Natural killer cell treated with Interleukin-12 subunit alpha and Interleukin-12 subunit beta and Interleukin-15 and Interleukin-18, amount 100 ng/mL, for 72 hours (primary cell): ENCODE results near the gene ZDHHC3. TPM values are rescaled to one million over a fixed set of nuclear protein-coding genes. Genes with fewer than 3 reads are reported as not detected.

Experiments
- ATAC-seq, 2 donors: fragments of 150-1000 bp; cut with Tn5 transposase in 1 of 2; sonication (Bioruptor Pico), chemical (Tn5 transposase) in 1 of 2; 2 replicates each; pipeline ENCODE4 v1.10.0; 2021
- DNase-seq: peaks from one replicate; pipeline ENCODE4 v3.0.0; 2022; ENCODE audit warnings: low spot score
- H3K27ac Mint-ChIP-seq, 2 donors: 1 replicate in 1 of 2; 2 replicates in 1 of 2; pipeline ENCODE4 v1.8.0; 2022; ENCODE audit warnings: mixed read lengths in 2 of 2, mild to moderate bottlenecking in 1 of 2, moderate library complexity in 1 of 2
- H3K27me3 Mint-ChIP-seq, 2 donors: 1 replicate in 1 of 2; 2 replicates in 1 of 2; pipeline ENCODE4 v1.8.0; 2022; ENCODE audit warnings: mixed read lengths in 2 of 2
- H3K36me3 Mint-ChIP-seq: one replicate; pipeline ENCODE4 v1.8.0; 2022; ENCODE audit warnings: mixed read lengths
- H3K4me1 Mint-ChIP-seq, 2 donors: 1 replicate in 1 of 2; 2 replicates in 1 of 2; pipeline ENCODE4 v1.8.0; 2022; ENCODE audit warnings: low read depth in 2 of 2, mixed read lengths in 2 of 2, mild to moderate bottlenecking in 1 of 2
- H3K4me3 Mint-ChIP-seq: one replicate; pipeline ENCODE4 v1.8.0; 2022; ENCODE audit warnings: mixed read lengths
- H3K9me3 Mint-ChIP-seq: 2 replicates; pipeline ENCODE4 v1.8.0; 2022; ENCODE audit warnings: mixed read lengths
- total RNA-seq, 2 donors: library from RNA; stranded (reverse); gene quantifications; one replicate each; pipeline ENCODE4 v1.2.3, GENCODE V29; 2022

The ZDHHC3 gene
- total RNA-seq, 2 donors from 2014 or later = 63.8 to 122 TPM

DNA sequence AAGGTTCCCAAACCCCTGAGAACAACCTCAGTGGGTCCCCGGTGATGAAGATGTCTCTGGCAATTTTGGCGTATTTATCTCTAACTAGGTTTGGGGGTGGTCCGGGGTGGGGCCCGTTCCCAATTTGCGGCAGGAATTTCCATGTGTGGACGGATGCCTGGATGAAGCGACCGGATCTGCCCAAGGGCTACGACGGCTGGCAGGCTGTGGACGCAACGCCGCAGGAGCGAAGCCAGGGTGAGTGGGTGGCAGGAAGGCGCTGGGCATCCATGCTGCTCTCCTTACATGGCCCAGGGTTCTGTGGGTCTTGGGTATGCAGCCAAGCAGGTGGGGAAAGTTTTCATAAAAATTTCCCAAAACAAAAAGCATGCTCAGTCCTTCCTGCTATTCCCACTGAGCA, 72.2 kb downstream of the ZDHHC3 start:
- H3K4me1 Mint-ChIP-seq = peaks cover 0 to 11% of the 10 kb centered on the region in 2 donors
- no peaks in the 10 kb centered on the region for H3K9me3 Mint-ChIP-seq
- no peak overlapping the region for H3K27ac Mint-ChIP-seq
- ATAC-seq (no peak), DNase-seq (no peak)
- no peaks in the 10 kb centered on the region for H3K36me3 Mint-ChIP-seq
- peaks cover 21 to 34% of the 10 kb centered on the region in 2 donors for H3K27me3 Mint-ChIP-seq
- no peak overlapping the region for H3K4me3 Mint-ChIP-seq

DNA sequence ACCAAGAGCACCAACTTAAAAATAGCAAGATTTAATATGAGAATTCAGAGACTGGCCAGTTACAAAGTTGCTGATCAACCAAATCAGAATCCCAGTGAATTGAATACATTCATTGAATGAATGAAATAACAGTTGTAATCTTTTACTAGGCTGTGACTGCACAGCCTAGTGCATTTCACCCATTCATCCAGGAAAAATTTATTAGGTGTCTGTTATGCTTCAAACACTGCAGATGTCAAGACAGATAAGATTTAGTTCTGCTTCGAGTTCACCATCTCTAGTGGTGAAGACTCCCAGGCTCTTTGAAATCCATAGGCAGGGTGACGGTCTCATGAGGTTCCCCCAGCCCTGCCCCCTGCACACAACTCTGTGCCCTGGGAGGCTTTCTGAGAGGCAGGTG, 72.7 kb downstream of the ZDHHC3 start:
- no peak for DNase-seq
- Mint-ChIP-seq H3K4me3 (no peak overlapping the region), H3K27me3 (peaks cover 21 to 32% of the 10 kb centered on the region in 2 donors), H3K36me3 (no peaks in the 10 kb centered on the region), H3K4me1 (peaks cover 0 to 11% of the 10 kb centered on the region in 2 donors), H3K9me3 (no peaks in the 10 kb centered on the region), H3K27ac (no peak overlapping the region)
- no peak for ATAC-seq

DNA sequence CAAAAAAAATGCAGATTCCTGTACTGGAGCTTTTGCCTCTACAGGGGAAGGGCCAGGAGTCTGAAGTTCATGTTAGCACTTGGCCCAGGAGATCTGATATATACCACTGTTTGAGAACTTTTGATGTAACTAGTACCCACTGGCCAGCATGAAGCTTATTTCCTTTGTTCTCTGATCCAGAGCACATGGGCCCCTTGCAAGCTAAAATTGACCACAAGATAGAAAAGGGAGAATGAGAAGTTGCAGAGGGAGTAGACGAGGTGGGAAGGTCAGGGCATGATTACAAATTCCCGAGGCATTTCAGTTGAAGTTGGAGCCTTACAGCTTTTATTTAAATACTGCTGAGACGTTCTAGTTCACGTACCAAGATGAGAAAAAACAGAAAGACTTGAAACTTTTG, 73.3 kb downstream of the ZDHHC3 start:
- peaks cover 0 to 11% of the 10 kb centered on the region in 2 donors for H3K4me1 Mint-ChIP-seq
- no peak overlapping the region for H3K4me3 Mint-ChIP-seq
- no peak overlapping the region for H3K27ac Mint-ChIP-seq
- peaks cover 16 to 29% of the 10 kb centered on the region in 2 donors for H3K27me3 Mint-ChIP-seq
- no peaks in the 10 kb centered on the region for H3K36me3 Mint-ChIP-seq
- DNase-seq (no peak), ATAC-seq (no peak)
- H3K9me3 Mint-ChIP-seq = no peaks in the 10 kb centered on the region

DNA sequence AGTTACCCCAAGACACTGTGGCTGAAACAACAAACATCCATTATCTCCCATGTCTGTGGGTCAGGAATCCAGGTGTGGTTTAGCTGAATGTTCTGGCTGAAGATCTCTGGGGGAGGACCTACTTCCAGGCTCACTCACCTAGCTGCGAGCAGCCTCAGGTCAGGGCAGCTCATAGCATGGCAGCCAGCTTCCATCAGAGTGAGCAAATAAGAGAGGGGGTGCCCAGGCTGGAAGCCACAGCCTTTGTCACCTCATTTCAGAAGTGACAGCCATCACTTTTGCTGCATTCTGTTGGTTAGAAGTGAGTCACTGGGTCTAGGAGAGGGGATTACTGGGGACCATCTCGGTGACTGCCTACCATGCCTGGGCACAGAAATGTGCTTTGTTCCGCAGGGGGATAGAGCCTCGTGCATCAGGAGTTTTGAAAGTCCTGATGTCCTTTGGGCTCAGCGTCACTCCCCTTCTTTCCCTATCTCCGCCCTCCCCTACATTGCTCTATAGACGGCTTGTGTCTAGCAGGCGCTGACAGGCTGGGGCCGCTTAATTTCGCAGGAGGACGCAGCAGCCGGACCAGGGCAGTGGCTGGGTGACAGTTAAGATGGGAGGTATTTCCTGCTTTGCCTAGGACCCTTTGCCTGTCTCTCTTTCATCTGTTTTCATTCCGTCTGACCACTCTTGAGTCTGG, 76.1 kb downstream of the ZDHHC3 start:
- ATAC-seq = peak in 1 of 2 donors; percentile 54
- Mint-ChIP-seq H3K27ac (no peak overlapping the region), H3K9me3 (no peaks in the 10 kb centered on the region), H3K36me3 (no peaks in the 10 kb centered on the region), H3K4me3 (no peak overlapping the region), H3K4me1 (peaks cover 0 to 11% of the 10 kb centered on the region in 2 donors), H3K27me3 (peaks cover 11 to 19% of the 10 kb centered on the region in 2 donors)
- no peak for DNase-seq

DNA sequence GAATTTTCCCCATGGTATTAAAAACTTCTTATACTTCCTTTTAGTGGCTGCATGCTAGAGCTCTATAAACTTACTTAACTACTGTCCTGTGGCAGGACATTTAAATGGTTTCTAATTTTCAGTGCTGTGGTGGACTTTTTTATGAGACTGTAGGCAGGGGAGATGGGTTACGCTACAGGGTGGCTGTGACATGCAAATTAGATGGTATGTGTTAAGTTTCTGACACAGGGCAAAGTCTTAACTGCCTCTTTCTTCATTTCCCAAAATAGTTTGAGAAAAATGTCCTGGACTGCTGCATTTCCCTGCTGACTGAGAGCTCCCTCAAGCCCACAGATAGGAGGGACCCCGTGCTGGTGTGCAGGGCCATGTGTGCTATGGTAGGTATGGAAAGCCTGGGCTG, 79.5 kb downstream of the ZDHHC3 start:
- peaks cover 9 to 11% of the 10 kb centered on the region in 2 donors for H3K27me3 Mint-ChIP-seq
- no peak overlapping the region for H3K27ac Mint-ChIP-seq
- no peak for ATAC-seq
- DNase-seq = no peak
- peaks cover 0 to 11% of the 10 kb centered on the region in 2 donors for H3K4me1 Mint-ChIP-seq
- H3K4me3 Mint-ChIP-seq = no peak overlapping the region
- H3K9me3 Mint-ChIP-seq = no peaks in the 10 kb centered on the region
- H3K36me3 Mint-ChIP-seq = no peaks in the 10 kb centered on the region

DNA sequence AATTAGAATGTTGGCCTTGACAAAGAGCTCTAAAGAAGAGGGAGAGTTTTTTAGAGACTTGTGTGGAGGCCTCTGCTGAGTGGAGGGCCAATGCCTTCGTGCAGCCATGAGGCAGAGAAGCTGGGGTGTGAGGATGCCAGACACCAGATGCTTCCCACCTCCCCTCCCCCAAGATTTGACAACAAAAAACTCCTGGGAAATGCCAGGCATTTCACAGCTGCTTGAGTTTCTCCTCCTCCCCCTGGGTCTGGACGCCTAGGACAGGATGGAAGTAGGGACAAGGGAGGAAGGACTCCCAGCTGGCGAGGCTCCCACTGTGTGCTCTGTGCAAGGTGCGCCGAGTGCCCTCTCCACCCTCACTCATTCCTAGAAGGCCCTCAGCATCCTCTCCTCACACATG, 81.5 kb downstream of the ZDHHC3 start:
- Mint-ChIP-seq H3K27ac (no peak overlapping the region), H3K9me3 (no peaks in the 10 kb centered on the region), H3K36me3 (no peaks in the 10 kb centered on the region), H3K4me1 (no peaks in the 10 kb centered on the region), H3K27me3 (peaks cover 0 to under 1% of the 10 kb centered on the region in 2 donors), H3K4me3 (no peak overlapping the region)
- DNase-seq = no peak
- ATAC-seq = no peak

DNA sequence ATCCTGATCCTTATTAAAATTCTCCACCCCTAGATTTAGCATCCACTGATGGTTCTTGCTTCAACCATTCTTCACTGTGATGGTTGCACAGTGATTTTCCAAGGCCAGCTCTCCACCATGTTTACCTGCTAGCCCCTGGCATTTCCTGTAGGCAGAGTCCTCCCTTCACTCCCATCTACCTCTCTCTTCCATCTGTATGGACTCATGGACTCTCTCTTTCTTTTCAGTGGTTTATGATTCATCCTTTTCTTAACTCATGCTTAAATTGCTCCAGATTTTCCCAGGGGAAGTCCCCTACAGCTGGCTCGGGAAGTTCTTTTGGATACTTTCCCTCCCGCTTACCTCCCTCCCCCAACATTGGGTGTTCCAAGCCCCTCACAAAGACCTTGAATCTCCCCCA, 82.9 kb downstream of the ZDHHC3 start:
- DNase-seq = no peak
- Mint-ChIP-seq H3K27me3 (no peaks in the 10 kb centered on the region), H3K4me3 (no peak overlapping the region), H3K9me3 (no peaks in the 10 kb centered on the region), H3K36me3 (no peaks in the 10 kb centered on the region), H3K27ac (no peak overlapping the region), H3K4me1 (no peaks in the 10 kb centered on the region)
- ATAC-seq = no peak

DNA sequence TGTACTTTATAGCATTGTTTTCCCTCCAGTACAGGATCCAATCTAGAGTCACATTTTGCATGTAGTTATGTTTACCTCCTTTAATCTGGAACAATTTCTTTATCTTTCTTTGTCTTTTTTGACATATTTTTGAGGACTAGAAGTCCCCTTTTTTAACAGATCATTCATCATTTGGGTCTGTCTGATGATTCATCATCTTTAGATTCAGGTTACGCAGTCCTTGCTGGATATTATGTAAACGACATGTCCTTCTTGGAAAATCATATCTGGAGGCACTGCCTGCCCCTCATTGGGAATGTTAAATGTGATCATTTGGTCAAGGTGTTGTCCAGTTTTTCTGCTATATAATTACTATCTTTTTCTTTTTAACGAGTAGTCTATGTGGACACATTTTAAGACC, 83.3 kb downstream of the ZDHHC3 start:
- Mint-ChIP-seq H3K4me1 (no peaks in the 10 kb centered on the region), H3K36me3 (no peaks in the 10 kb centered on the region), H3K4me3 (no peak overlapping the region), H3K27ac (no peak overlapping the region), H3K27me3 (no peaks in the 10 kb centered on the region), H3K9me3 (no peaks in the 10 kb centered on the region)
- DNase-seq (no peak), ATAC-seq (no peak)

DNA sequence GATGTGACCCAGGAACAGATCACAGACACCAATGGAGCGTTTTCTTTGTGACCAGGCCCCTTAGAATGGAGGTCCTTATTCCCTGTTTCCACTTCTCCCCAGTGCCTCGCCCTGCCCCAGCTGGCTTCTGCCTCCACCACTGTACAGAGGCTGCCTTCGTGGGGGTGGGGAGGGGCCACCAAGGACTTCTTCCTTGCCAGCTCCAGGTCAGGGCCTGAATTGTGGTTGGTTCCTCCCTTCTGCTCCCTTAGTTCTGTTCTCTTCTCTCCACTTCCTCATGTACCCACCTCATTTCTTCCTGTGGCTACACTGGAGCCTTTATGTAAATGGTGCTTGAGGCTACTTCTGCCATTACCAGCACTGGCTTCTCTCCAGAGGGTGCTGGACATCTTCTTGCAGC, 85.1 kb downstream of the ZDHHC3 start:
- no peak overlapping the region for H3K4me3 Mint-ChIP-seq
- H3K27me3 Mint-ChIP-seq = peaks cover 0 to 8% of the 10 kb centered on the region in 2 donors
- ATAC-seq (no peak), DNase-seq (no peak)
- H3K27ac Mint-ChIP-seq = no peak overlapping the region
- H3K36me3 Mint-ChIP-seq = no peaks in the 10 kb centered on the region
- no peaks in the 10 kb centered on the region for H3K9me3 Mint-ChIP-seq
- H3K4me1 Mint-ChIP-seq = no peaks in the 10 kb centered on the region

DNA sequence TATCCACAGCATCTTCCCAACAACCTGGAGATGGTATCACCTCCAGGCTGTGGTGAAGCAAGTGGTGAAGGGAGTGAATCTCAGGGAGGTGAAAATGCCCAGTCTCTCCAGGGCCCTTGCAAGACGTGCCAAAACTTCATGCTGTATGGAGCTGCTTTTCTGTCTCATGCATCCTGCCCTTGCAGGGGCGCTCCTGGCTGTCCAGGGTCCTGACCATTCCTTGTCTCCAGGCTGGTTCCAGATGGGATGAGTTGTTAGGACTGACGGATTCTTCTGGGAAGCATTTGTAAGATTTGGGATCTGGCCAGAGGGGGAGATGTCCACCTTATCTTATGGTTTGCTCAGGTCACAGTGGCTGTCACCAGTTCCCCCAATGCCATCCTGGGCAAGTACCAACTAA, 85.7 kb downstream of the ZDHHC3 start:
- DNase-seq (no peak), ATAC-seq (no peak)
- H3K4me3 Mint-ChIP-seq = no peak overlapping the region
- no peak overlapping the region for H3K27ac Mint-ChIP-seq
- H3K9me3 Mint-ChIP-seq = no peaks in the 10 kb centered on the region
- no peaks in the 10 kb centered on the region for H3K36me3 Mint-ChIP-seq
- H3K27me3 Mint-ChIP-seq = peaks cover 0 to 8% of the 10 kb centered on the region in 2 donors
- no peaks in the 10 kb centered on the region for H3K4me1 Mint-ChIP-seq

DNA sequence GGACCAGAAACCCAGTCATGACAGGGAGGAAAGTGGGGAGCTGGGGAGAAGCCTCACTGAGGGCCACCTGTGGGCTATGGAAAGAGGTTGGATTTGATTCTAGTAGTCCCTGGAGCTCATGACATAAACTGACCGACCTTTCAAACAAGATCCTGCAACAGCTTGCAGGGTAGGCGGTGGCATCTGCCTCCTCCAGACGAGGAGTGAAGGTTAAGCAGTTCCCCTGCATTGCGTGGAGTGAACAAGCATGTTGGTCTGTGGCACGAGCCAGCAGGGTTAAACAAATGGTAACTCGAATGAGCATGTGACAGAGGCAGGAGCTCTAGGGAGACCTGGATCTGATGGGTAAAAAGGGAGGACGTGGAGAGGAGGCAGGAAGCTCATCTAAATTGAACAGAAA, 88.9 kb downstream of the ZDHHC3 start:
- Mint-ChIP-seq H3K27ac (no peak overlapping the region), H3K4me1 (no peaks in the 10 kb centered on the region), H3K9me3 (no peaks in the 10 kb centered on the region), H3K36me3 (no peaks in the 10 kb centered on the region), H3K27me3 (peaks cover 6 to 15% of the 10 kb centered on the region in 2 donors), H3K4me3 (no peak overlapping the region)
- DNase-seq (no peak), ATAC-seq (no peak)

DNA sequence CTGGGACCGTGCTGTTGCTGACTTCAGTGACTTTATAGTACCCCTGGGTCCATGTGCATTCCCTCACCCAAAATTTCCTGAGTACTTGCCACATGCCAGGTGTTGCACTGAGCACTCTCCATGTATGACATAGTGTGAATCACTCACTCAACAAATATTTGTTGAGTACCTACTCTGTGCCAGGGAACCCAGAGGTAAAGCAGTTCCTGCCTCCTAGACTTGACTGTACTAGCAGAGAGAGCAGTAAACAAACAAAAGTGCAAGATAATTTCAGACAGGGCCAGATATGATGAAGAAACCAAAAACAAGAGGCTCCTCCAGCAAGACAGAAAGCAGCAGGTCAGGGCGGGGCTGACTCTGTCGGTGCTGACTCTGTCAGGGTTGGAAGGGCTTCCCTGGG, 89.4 kb downstream of the ZDHHC3 start:
- peaks cover 6 to 15% of the 10 kb centered on the region in 2 donors for H3K27me3 Mint-ChIP-seq

DNA sequence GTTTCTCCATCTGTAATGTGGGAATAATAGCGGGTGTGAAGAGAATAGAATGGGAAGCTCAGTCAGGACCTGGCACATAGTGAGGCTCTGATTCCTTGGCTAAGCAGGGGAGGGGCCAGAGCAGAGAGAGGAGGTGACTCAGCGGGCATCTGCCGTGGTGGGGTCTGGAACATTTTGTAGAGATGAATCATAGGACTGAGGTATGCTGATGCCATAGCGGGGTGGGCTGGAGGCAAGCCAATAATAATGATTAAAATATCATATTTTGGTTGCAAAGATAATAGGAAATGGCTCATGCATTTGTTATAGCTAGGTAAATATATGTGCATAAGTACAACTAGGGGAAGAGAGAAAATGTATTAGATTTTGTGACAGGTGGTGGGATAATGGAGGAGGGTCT, 90.4 kb downstream of the ZDHHC3 start:
- DNase-seq = no peak
- H3K27ac Mint-ChIP-seq = no peak overlapping the region
- H3K4me3 Mint-ChIP-seq = no peak overlapping the region
- H3K27me3 Mint-ChIP-seq = peaks cover 6 to 15% of the 10 kb centered on the region in 2 donors
- H3K36me3 Mint-ChIP-seq = no peaks in the 10 kb centered on the region
- no peak for ATAC-seq
- H3K9me3 Mint-ChIP-seq = no peaks in the 10 kb centered on the region
- no peaks in the 10 kb centered on the region for H3K4me1 Mint-ChIP-seq

More for the DNA sequence above, 89.4 kb downstream of the ZDHHC3 start:
- no peaks in the 10 kb centered on the region for H3K4me1 Mint-ChIP-seq
- H3K9me3 Mint-ChIP-seq = no peaks in the 10 kb centered on the region
- peak in 1 of 2 donors; percentile 28 for ATAC-seq
- DNase-seq = no peak
- no peak overlapping the region for H3K27ac Mint-ChIP-seq
- H3K4me3 Mint-ChIP-seq = no peak overlapping the region
- no peaks in the 10 kb centered on the region for H3K36me3 Mint-ChIP-seq

DNA sequence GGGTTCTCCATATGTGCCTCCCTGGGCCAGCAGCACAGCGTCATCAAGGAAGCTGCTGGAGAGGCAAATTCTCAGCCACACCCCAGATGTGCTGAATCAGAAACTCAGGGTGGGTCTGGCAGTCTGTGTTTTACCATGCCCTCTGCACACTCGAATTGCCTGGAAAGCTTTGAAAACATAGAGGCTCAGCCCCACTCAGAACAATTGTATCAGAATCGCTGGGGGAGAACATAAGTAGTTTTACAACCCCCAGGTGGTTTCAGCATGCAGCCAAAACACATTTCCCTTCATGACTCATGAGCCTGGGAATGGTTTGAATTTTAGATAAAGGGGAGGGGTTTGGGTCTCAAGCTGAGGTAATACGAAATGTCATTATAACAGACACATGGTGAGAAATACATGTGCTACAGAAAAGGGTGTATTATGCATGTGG, 92.0 kb downstream of the ZDHHC3 start:
- H3K27me3 Mint-ChIP-seq = peaks cover 7 to 15% of the 10 kb centered on the region in 2 donors
- no peaks in the 10 kb centered on the region for H3K4me1 Mint-ChIP-seq
- no peaks in the 10 kb centered on the region for H3K36me3 Mint-ChIP-seq
- H3K27ac Mint-ChIP-seq = no peak overlapping the region
- H3K9me3 Mint-ChIP-seq = no peaks in the 10 kb centered on the region
- no peak for DNase-seq
- H3K4me3 Mint-ChIP-seq = no peak overlapping the region
- ATAC-seq = no peak
